HEK293T (cell line): ENCODE results near the gene GMDS.

ENCODE experiments used
- CTCF ChIA-PET: fragments of 350-600 bp; formaldehyde crosslinking; extraction: SDS; loops from one replicate; lab custom pipeline; 2021; ENCODE audit warnings: antibody characterized with exemption, inconsistent platforms; lab: Yijun Ruan, JAX
- POLR2A ChIA-PET: fragments of 350-600 bp; formaldehyde crosslinking; extraction: SDS; loops from one replicate; lab custom pipeline; 2020; ENCODE audit warnings: antibody characterized with exemption, inconsistent platforms; lab: Yijun Ruan, JAX
- DNase-seq: peaks from one replicate; pipeline ENCODE4 v3.0.0; 2012; ENCODE audit warnings: mixed read lengths; ENCODE audit errors: extremely low spot score
- ARNT ChIP-seq: fragments of 450-650 bp; IDR thresholded peaks from 2 replicates; pipeline ENCODE4 v1.6.1; 2017; ENCODE audit warnings: mild to moderate bottlenecking
- BHLHE40 ChIP-seq: fragments of 450-650 bp; IDR thresholded peaks from 2 replicates; pipeline ENCODE4 v1.6.1; 2016; ENCODE audit warnings: mild to moderate bottlenecking, moderate library complexity, borderline replicate concordance
- CTBP1 ChIP-seq: fragments of 450-650 bp; IDR thresholded peaks from 2 replicates; pipeline ENCODE4 v1.6.1; 2016; ENCODE audit warnings: borderline replicate concordance
- ELF4 ChIP-seq: fragments of 450-650 bp; IDR thresholded peaks from 2 replicates; pipeline ENCODE4 v1.6.1; 2017; ENCODE audit warnings: antibody characterized with exemption
- FOXA1 ChIP-seq: fragments of 450-650 bp; IDR thresholded peaks from 2 replicates; pipeline ENCODE4 v1.6.1; 2016; ENCODE audit warnings: mild to moderate bottlenecking
- FOXK2 ChIP-seq: fragments of 450-650 bp; IDR thresholded peaks from 2 replicates; pipeline ENCODE4 v1.6.1; 2016; ENCODE audit warnings: mild to moderate bottlenecking
- FOXM1 ChIP-seq: fragments of 450-650 bp; IDR thresholded peaks from 2 replicates; pipeline ENCODE4 v1.6.1; 2017; ENCODE audit warnings: mild to moderate bottlenecking, borderline replicate concordance
- HDGF ChIP-seq: fragments of 450-650 bp; IDR thresholded peaks from 2 replicates; pipeline ENCODE4 v1.6.1; 2017; ENCODE audit warnings: antibody characterized with exemption, borderline replicate concordance
- L3MBTL2 ChIP-seq: fragments of 450-650 bp; conservative IDR thresholded peaks from 2 replicates; pipeline ENCODE4 v1.6.1; 2016; ENCODE audit warnings: mild to moderate bottlenecking
- LEF1 ChIP-seq: fragments of 450-650 bp; IDR thresholded peaks from 2 replicates; pipeline ENCODE4 v1.6.1; 2017; ENCODE audit warnings: mild to moderate bottlenecking, borderline replicate concordance
- NFRKB ChIP-seq: fragments of 450-650 bp; IDR thresholded peaks from 2 replicates; pipeline ENCODE4 v1.6.1; 2016; ENCODE audit warnings: mild to moderate bottlenecking, moderate library complexity
- PKNOX1 ChIP-seq: fragments of 450-650 bp; IDR thresholded peaks from 2 replicates; pipeline ENCODE4 v1.6.1; 2016
- SP1 ChIP-seq: fragments of 450-650 bp; IDR thresholded peaks from 2 replicates; pipeline ENCODE4 v1.6.1; 2017
- SUZ12 ChIP-seq: fragments of 450-650 bp; IDR thresholded peaks from 2 replicates; pipeline ENCODE4 v1.6.1; 2016; ENCODE audit warnings: mild to moderate bottlenecking
- TARDBP ChIP-seq: fragments of 450-650 bp; IDR thresholded peaks from 2 replicates; pipeline ENCODE4 v1.6.1; 2016
- ZNF384 ChIP-seq: fragments of 450-650 bp; IDR thresholded peaks from 2 replicates; pipeline ENCODE4 v1.6.1; 2016

Gene GMDS

GRCh38 chr6:1651362-1651761 lies 594.0 kb downstream of the GMDS start:
- TF ChIP-seq LEF1: no peak
- TF ChIP-seq TARDBP: no peak
- no peak for TF ChIP-seq PKNOX1
- no peak for TF ChIP-seq NFRKB
- no peak for TF ChIP-seq SP1
- no peak for TF ChIP-seq ARNT
- no peak for TF ChIP-seq FOXM1
- ChIA-PET POLR2A (no interaction called here), CTCF (no interaction called here)
- no peak for DNase-seq

GRCh38 chr6:1645466-1646185 lies 599.8 kb downstream of the GMDS start:
- CTCF ChIA-PET: interaction anchor here (0.7 kb wide), 1 partner anchor 290 kb away, joined by 7 read pairs; no protein-coding TSS in a partner anchor
- no peak for DNase-seq
- POLR2A ChIA-PET: no interaction called here
- no peak for TF ChIP-seq SP1
- TF ChIP-seq FOXK2: no peak
- TF ChIP-seq TARDBP: no peak
- no peak for TF ChIP-seq FOXM1
- no peak for TF ChIP-seq NFRKB
- no peak for TF ChIP-seq HDGF
- no peak for TF ChIP-seq BHLHE40
- TF ChIP-seq ARNT: no peak
- no peak for TF ChIP-seq PKNOX1
- no peak for TF ChIP-seq LEF1
- TF ChIP-seq CTBP1: no peak
- TF ChIP-seq SUZ12: no peak

GRCh38 chr6:1644516-1645060 lies 600.8 kb downstream of the GMDS start:
- ChIA-PET POLR2A (interaction anchor here (1.1 kb wide), 1 partner anchor 30 kb away, joined by 3 read pairs; no protein-coding TSS in a partner anchor), CTCF (interaction anchor here (0.7 kb wide), 1 partner anchor 291 kb away, joined by 7 read pairs; no protein-coding TSS in a partner anchor)

GRCh38 chr6:1643830-1644445 lies 601.5 kb downstream of the GMDS start:
- TF ChIP-seq FOXA1 (no peak), BHLHE40 (no peak), SUZ12 (no peak), NFRKB (no peak), ELF4 (no peak), CTBP1 (no peak), HDGF (no peak)
- POLR2A ChIA-PET: interaction anchor here (1.1 to 2.2 kb wide), 2 partner anchors 30 to 36 kb away, joined by 3 to 5 read pairs; no protein-coding TSS in a partner anchor
- CTCF ChIA-PET: interaction anchor here (0.6 to 0.7 kb wide), 3 partner anchors 20 to 377 kb away, joined by 3 read pairs; no protein-coding TSS in a partner anchor
- DNase-seq: no peak

More at GRCh38 chr6:1644516-1645060, 600.8 kb downstream of the GMDS start:
- no peak for DNase-seq
- TF ChIP-seq LEF1 (no peak), ZNF384 (no peak), PKNOX1 (no peak), HDGF (no peak), L3MBTL2 (no peak), ELF4 (no peak), FOXK2 (no peak)

- POLR2A ChIA-PET: interaction anchor here (2.2 kb wide), 1 partner anchor 35 kb away, joined by 5 read pairs; no protein-coding TSS in a partner anchor
- TF ChIP-seq FOXM1: no peak
- no peak for TF ChIP-seq ZNF384
- TF ChIP-seq HDGF: no peak
- no peak for TF ChIP-seq TARDBP
- TF ChIP-seq FOXK2: no peak
- no peak for TF ChIP-seq PKNOX1
- CTCF ChIA-PET: interaction anchor here (0.6 kb wide), 2 partner anchors 180 to 378 kb away, joined by 3 read pairs; no protein-coding TSS in a partner anchor
- DNase-seq: no peak
Observed at GRCh38 chr6:1643111-1643510, 602.3 kb downstream of the GMDS start.
